GM13977 (cell line): ENCODE measurements around the gene DYRK1B.
"Not testable (repeated sequence)": the region's sequence is repeated elsewhere in the genome, so short reads cannot be mapped to it uniquely, and the experiment has no call there.

Experiments
- DNase-seq: peaks from one replicate; pipeline ENCODE4 v3.0.0; 2012; ENCODE audit warnings: low spot score
- CTCF ChIP-seq: IDR thresholded peaks from 2 replicates; pipeline ENCODE4 v1.5.1; 2012; ENCODE audit warnings: mild to moderate bottlenecking, control low read depth; ENCODE audit not compliant: insufficient read depth; ENCODE audit errors: extremely low read depth, missing control alignments
- in situ Hi-C: fragments of 300-500 bp; cut with MboI; formaldehyde crosslinking; loops from one replicate; pipeline ENCODE4 v1.12.0; 2022; ENCODE audit warnings: low sequenced_read_pairs, low pct_unique_long_range_greater_than_20kb, mixed read lengths, inconsistent platforms; ENCODE audit not compliant: unreplicated experiment

Gene DYRK1B

GRCh38 chr19:39811064-39811463 lies 22.9 kb downstream of the DYRK1B start:
- in situ Hi-C loops, result no loop called here
- DNase-seq, result no peak
- no peak for TF ChIP-seq CTCF

- TF ChIP-seq CTCF, result no peak
- in situ Hi-C loops, result no loop called here
- no peak for DNase-seq
These were observed 23.5 kb downstream of the DYRK1B start for GRCh38 chr19:39810424-39810823.

- no peak for DNase-seq
- in situ Hi-C loops, result no loop called here
- TF ChIP-seq CTCF, result no peak
These were observed 24.6 kb downstream of the DYRK1B start for GRCh38 chr19:39809368-39809767.

GRCh38 chr19:39808688-39809087 lies 25.3 kb downstream of the DYRK1B start:
- in situ Hi-C loops, DNase-seq: not testable (repeated sequence)

GRCh38 chr19:39807846-39808364 lies 26.1 kb downstream of the DYRK1B start:
- no peak for TF ChIP-seq CTCF
- DNase-seq, result no peak
- in situ Hi-C loops, result no loop called here

GRCh38 chr19:39805104-39805503 lies 28.9 kb downstream of the DYRK1B start:
- DNase-seq, result no peak
- in situ Hi-C loops, result no loop called here
- TF ChIP-seq CTCF, result no peak

- TF ChIP-seq CTCF, result no peak
- no peak for DNase-seq
- in situ Hi-C loops, result no loop called here
These were observed 31.0 kb downstream of the DYRK1B start for GRCh38 chr19:39802958-39803357.
